GM19395 (cell line): ENCODE data around the gene NIPAL1.

Experiments used
- ATAC-seq: cut with Tn5 transposase; IDR thresholded peaks from one replicate; pipeline ENCODE4 v1.9.1; 2021; ENCODE audit warnings: mild to moderate bottlenecking, moderate library complexity; ENCODE audit not compliant: unreplicated experiment

Gene NIPAL1

GRCh38 chr4:48058617-48059530 is 42.3 kb downstream of the NIPAL1 start:
- no peak for ATAC-seq

GRCh38 chr4:48064349-48064748 is 47.8 kb downstream of the NIPAL1 start:
- peak; percentile 61 for ATAC-seq

GRCh38 chr4:48065587-48066052 is 49.0 kb downstream of the NIPAL1 start:
- ATAC-seq = peak; percentile 71

- no peak for ATAC-seq
Measured at GRCh38 chr4:48067536-48067935, 51.0 kb downstream of the NIPAL1 start.

GRCh38 chr4:48068182-48068581 is 51.6 kb downstream of the NIPAL1 start:
- ATAC-seq = no peak

- ATAC-seq = no peak
Measured at GRCh38 chr4:48069026-48069425, 52.5 kb downstream of the NIPAL1 start.

- ATAC-seq = no peak
Measured at GRCh38 chr4:48071191-48071590, 54.6 kb downstream of the NIPAL1 start.

- ATAC-seq = no peak
Measured at GRCh38 chr4:48073567-48074103, 57.1 kb downstream of the NIPAL1 start.

- no peak for ATAC-seq
Measured at GRCh38 chr4:48074657-48075056, 58.1 kb downstream of the NIPAL1 start.

- ATAC-seq = no peak
Measured at GRCh38 chr4:48078425-48078824, 61.9 kb downstream of the NIPAL1 start.

GRCh38 chr4:48078862-48079655 is 62.5 kb downstream of the NIPAL1 start:
- ATAC-seq = no peak

GRCh38 chr4:48079972-48080391 is 63.4 kb downstream of the NIPAL1 start:
- ATAC-seq = no peak

- ATAC-seq = no peak
Measured at GRCh38 chr4:48081196-48081595, 64.6 kb downstream of the NIPAL1 start.

- ATAC-seq = no peak
Measured at GRCh38 chr4:48082956-48083355, 66.4 kb downstream of the NIPAL1 start.

- ATAC-seq = no peak
Measured at GRCh38 chr4:48085821-48086589, 69.4 kb downstream of the NIPAL1 start.
